Mucosa of descending colon (tissue), 3 donors: ENCODE data around the gene TUT4. TPM values are rescaled to one million over a fixed set of nuclear protein-coding genes. Genes with fewer than 3 reads are reported as not detected.

ENCODE experiments used
- ATAC-seq: fragments of 200-7000 bp; cut with Tn5 transposase; one replicate; pipeline ENCODE4 v1.9.1; 2020; ENCODE audit warnings: mild to moderate bottlenecking, moderate library complexity
- DNase-seq, 3 donors: peaks; one replicate each; pipeline ENCODE4 v3.0.0-alpha.2; 2020
- H3K36me3 ChIP-seq: fragments of 200-600 bp; one replicate; pipeline ENCODE4 v1.8.0; 2021; ENCODE audit warnings: low read depth, mild to moderate bottlenecking
- H3K4me1 ChIP-seq: fragments of 200-600 bp; one replicate; pipeline ENCODE4 v1.8.0; 2021; ENCODE audit warnings: low read depth, mild to moderate bottlenecking
- H3K4me3 ChIP-seq: fragments of 200-600 bp; one replicate; pipeline ENCODE4 v1.8.0; 2021; ENCODE audit warnings: mild to moderate bottlenecking
- H3K9me3 ChIP-seq: fragments of 200-600 bp; one replicate; pipeline ENCODE4 v1.8.0; 2021; ENCODE audit warnings: mild to moderate bottlenecking
- CTCF ChIP-seq: fragments of 200-600 bp; IDR thresholded peaks from one replicate; pipeline ENCODE4 v1.8.0; 2022; ENCODE audit warnings: antibody characterized with exemption, mild to moderate bottlenecking
- intact Hi-C, 2 donors: fragments of 100-400 bp; cut with DNase I in 1 of 2; cut with micrococcal nuclease in 1 of 2; formaldehyde crosslinking; loops; one replicate each; pipeline versions ENCODE4 v1.11.0 to v1.11.1; 2022; cut with DNase I, micrococcal nuclease
- total RNA-seq, 3 donors: library from RNA; stranded (reverse); fragmentation: NEBNext Ultra II Directional in 2 of 3; extraction: Animal tissue kit (Norgen Biotek cat#: 25700) in 2 of 3; gene quantifications; one replicate each; pipeline versions ENCODE4 v1.2.1 to v1.2.4, GENCODE V29; 2021 to 2023
- donor health status: DM: no; HTN: no; CAD: no; lungs with moderate emphysema.
- donor health status: DM: no; HTN: no; CAD: no.
- donor health status: DM: no; HTN: yes; CAD: no.

TUT4 gene
- total RNA-seq, 3 donors from 2014 or later: 17.9 to 51.7 (median 20.8) TPM

- DNase-seq (no peak), ATAC-seq (no peak)
- intact Hi-C loops: no loop called here
- Histone ChIP-seq H3K4me3 (no peak overlapping the region), H3K4me1 (no peaks in the 10 kb centered on the region), H3K36me3 (no peaks in the 10 kb centered on the region), H3K9me3 (no peaks in the 10 kb centered on the region)
- no peak for TF ChIP-seq CTCF
These were observed 16.7 kb upstream of the TUT4 start for GRCh38 chr1:52569449-52570210.

- DNase-seq: no peak
- Histone ChIP-seq H3K4me3 (no peak overlapping the region), H3K36me3 (no peaks in the 10 kb centered on the region), H3K4me1 (no peaks in the 10 kb centered on the region), H3K9me3 (no peaks in the 10 kb centered on the region)
- no peak for ATAC-seq
- intact Hi-C loops: no loop called here
- TF ChIP-seq CTCF: no peak
These were observed 15.1 kb upstream of the TUT4 start for GRCh38 chr1:52567943-52568342.

GRCh38 chr1:52562766-52563165 lies 9.9 kb upstream of the TUT4 start:
- ATAC-seq: no peak

GRCh38 chr1:52559875-52560274 lies 7.0 kb upstream of the TUT4 start:
- DNase-seq (no peak), ATAC-seq (no peak)
- Histone ChIP-seq H3K4me3 (no peak overlapping the region), H3K4me1 (no peaks in the 10 kb centered on the region), H3K9me3 (no peaks in the 10 kb centered on the region), H3K36me3 (no peaks in the 10 kb centered on the region)
- intact Hi-C loops: no loop called here
- TF ChIP-seq CTCF: no peak

More at GRCh38 chr1:52562766-52563165, 9.9 kb upstream of the TUT4 start:
- no peaks in the 10 kb centered on the region for H3K4me1 ChIP-seq
- DNase-seq: no peak
- H3K9me3 ChIP-seq: no peaks in the 10 kb centered on the region
- no peak overlapping the region for H3K4me3 ChIP-seq
- intact Hi-C loops: no loop called here
- H3K36me3 ChIP-seq: no peaks in the 10 kb centered on the region
- TF ChIP-seq CTCF: no peak

GRCh38 chr1:52558941-52559340 lies 6.0 kb upstream of the TUT4 start:
- no peak for TF ChIP-seq CTCF
- ATAC-seq: no peak
- H3K4me3 ChIP-seq: no peak overlapping the region
- no peak for DNase-seq
- intact Hi-C loops: no loop called here
- H3K9me3 ChIP-seq: no peaks in the 10 kb centered on the region
- H3K36me3 ChIP-seq: no peaks in the 10 kb centered on the region
- no peaks in the 10 kb centered on the region for H3K4me1 ChIP-seq
